Peyer's patch (tissue), 4 donors: ENCODE data around the gene ENPP7. TPM values are rescaled to one million over a fixed set of nuclear protein-coding genes. Genes with fewer than 3 reads are reported as not detected.

Experiments
- DNase-seq, 3 donors: peaks; one replicate each; pipeline ENCODE4 v3.0.0-alpha.2; 2017 to 2019
- H3K27ac ChIP-seq, 4 donors: fragments of 200-600 bp; sonication (generic); one replicate each; pipeline ENCODE4 v1.5.1; 2016 to 2019
- H3K27me3 ChIP-seq, 2 donors: fragments of 200-600 bp; sonication (generic); one replicate each; pipeline ENCODE4 v1.5.1; 2019
- H3K36me3 ChIP-seq, 3 donors: fragments of 200-600 bp; sonication (generic); one replicate each; pipeline ENCODE4 v1.5.1; 2016 to 2019
- H3K4me1 ChIP-seq, 4 donors: fragments of 200-600 bp; sonication (generic); one replicate each; pipeline ENCODE4 v1.5.1; 2016 to 2019
- H3K4me3 ChIP-seq, 4 donors: fragments of 200-600 bp; sonication (generic); 1 replicate in 3 of 4; 2 replicates in 1 of 4; pipeline ENCODE4 v1.5.1; 2016 to 2019; ENCODE audit warnings: mild to moderate bottlenecking in 1 of 4
- H3K9me3 ChIP-seq, 4 donors: fragments of 200-600 bp; sonication (generic); one replicate each; pipeline ENCODE4 v1.5.1; 2016 to 2019; ENCODE audit warnings: mild to moderate bottlenecking in 1 of 4
- CTCF ChIP-seq, 6 experiments: fragments of 450-650 bp in 4 of 6; fragments of 200-600 bp in 2 of 6; sonication (generic) in 1 of 6; IDR thresholded peaks; one replicate each; pipeline ENCODE4 v1.5.1; 2017 to 2019; ENCODE audit warnings: antibody characterized with exemption in 6 of 6, mild to moderate bottlenecking in 3 of 6, moderate library complexity in 1 of 6
- POLR2A ChIP-seq, 2 donors: fragments of 450-650 bp; IDR thresholded peaks; one replicate each; pipeline ENCODE4 v1.5.1; 2017; ENCODE audit warnings: antibody characterized with exemption in 2 of 2, mild to moderate bottlenecking in 2 of 2, moderate library complexity in 2 of 2
- total RNA-seq, 4 donors: library from RNA; depleted of rRNA; stranded (reverse); fragments of >200 nt; gene quantifications; one replicate each; pipeline ENCODE4 v1.1.0, GENCODE V29; 2016

ENPP7 gene
- total RNA-seq, 4 donors from 2014 or later: 17.2 to 27.3 (median 22.5) TPM; not detected in 1

- Histone ChIP-seq H3K9me3 (no peaks in the 10 kb centered on the region), H3K4me1 (peaks cover 2 to 20% (median 8%) of the 10 kb centered on the region in 4 donors), H3K27me3 (peaks cover 0 to 41% of the 10 kb centered on the region in 2 donors), H3K4me3 (peak overlapping the region; percentile 32 to 79 (median 61)), H3K36me3 (no peaks in the 10 kb centered on the region), H3K27ac (peak overlapping the region in 1 of 4 donors; percentile 28)
- TF ChIP-seq POLR2A (IDR thresholded peaks at IDR 0.05): no peak
- no peak for TF ChIP-seq CTCF (IDR thresholded peaks at IDR 0.05)
- DNase-seq: no peak
Measured at GRCh38 chr17:79777120-79777893, 46.6 kb downstream of the ENPP7 start.

GRCh38 chr17:79777894-79778503 lies 47.3 kb downstream of the ENPP7 start, which contains the start of gene CBX2:
Gene CBX2 (plus strand): TSS chr17:79778148. CDS start chr17:79778236, 88 bp downstream.
- peak within 1 kb of the TSS; percentile 42 to 79 (median 65) for H3K4me3 ChIP-seq
- H3K36me3 ChIP-seq: no peaks in the 10 kb centered on the region
- H3K27ac ChIP-seq: peak within 1 kb of the TSS in 1 of 4 donors; percentile 28
- DNase-seq: peak; percentile 51 to 87 (median 84)
- H3K4me1 ChIP-seq: peaks cover 2 to 20% (median 8%) of the 10 kb centered on the region in 4 donors
- no peaks in the 10 kb centered on the region for H3K9me3 ChIP-seq
- no peak for TF ChIP-seq POLR2A (IDR thresholded peaks at IDR 0.05)
- TF ChIP-seq CTCF (IDR thresholded peaks at IDR 0.05): no peak
- H3K27me3 ChIP-seq: peaks cover 0 to 35% of the 10 kb centered on the region in 2 donors

GRCh38 chr17:79778504-79779083 lies 47.9 kb downstream of the ENPP7 start:
- Histone ChIP-seq H3K27me3 (peaks cover 0 to 35% of the 10 kb centered on the region in 2 donors), H3K9me3 (no peaks in the 10 kb centered on the region), H3K36me3 (no peaks in the 10 kb centered on the region), H3K4me3 (peak overlapping the region; percentile 42 to 79 (median 65)), H3K4me1 (peaks cover 2 to 20% (median 8%) of the 10 kb centered on the region in 4 donors), H3K27ac (no peak overlapping the region)
- DNase-seq: no peak
- no peak for TF ChIP-seq POLR2A (IDR thresholded peaks at IDR 0.05)
- TF ChIP-seq CTCF (IDR thresholded peaks at IDR 0.05): no peak

GRCh38 chr17:79779084-79779529 lies 48.4 kb downstream of the ENPP7 start:
- Histone ChIP-seq H3K27ac (no peak overlapping the region), H3K4me3 (peak overlapping the region in 2 of 4 donors; percentile 61 to 79), H3K9me3 (no peaks in the 10 kb centered on the region), H3K27me3 (peaks cover 0 to 35% of the 10 kb centered on the region in 2 donors), H3K36me3 (no peaks in the 10 kb centered on the region), H3K4me1 (peaks cover 2 to 20% (median 8%) of the 10 kb centered on the region in 4 donors)
- TF ChIP-seq CTCF (IDR thresholded peaks at IDR 0.05) (no peak), POLR2A (IDR thresholded peaks at IDR 0.05) (no peak)
- no peak for DNase-seq

- peaks cover 2 to 20% (median 8%) of the 10 kb centered on the region in 4 donors for H3K4me1 ChIP-seq
- peaks cover 0 to 35% of the 10 kb centered on the region in 2 donors for H3K27me3 ChIP-seq
- no peak for TF ChIP-seq POLR2A (IDR thresholded peaks at IDR 0.05)
- no peak for TF ChIP-seq CTCF (IDR thresholded peaks at IDR 0.05)
Measured at GRCh38 chr17:79779661-79780365, 49.1 kb downstream of the ENPP7 start.

More at GRCh38 chr17:79779661-79780365, 49.1 kb downstream of the ENPP7 start:
- DNase-seq: no peak
- Histone ChIP-seq H3K36me3 (no peaks in the 10 kb centered on the region), H3K27ac (no peak overlapping the region), H3K9me3 (no peaks in the 10 kb centered on the region), H3K4me3 (no peak overlapping the region)
